Stomach smooth muscle (tissue), 2 donors: Measurements from ENCODE around the gene DDAH1.
"Not testable (repeated sequence)": the region's sequence is repeated elsewhere in the genome, so short reads cannot be mapped to it uniquely, and the experiment has no call there.

Experiments used
- H3K27ac ChIP-seq: one replicate; pipeline ENCODE4 v1.7.0; 2013; ENCODE audit warnings: mild to moderate bottlenecking, low read length, inconsistent platforms
- H3K27me3 ChIP-seq, 2 donors: one replicate each; pipeline ENCODE4 v1.7.0; 2013; ENCODE audit warnings: low read length in 2 of 2; ENCODE audit not compliant: insufficient read depth in 2 of 2, control insufficient read depth in 1 of 2
- H3K36me3 ChIP-seq, 2 donors: one replicate each; pipeline ENCODE4 v1.7.0; 2013; ENCODE audit warnings: low read length in 2 of 2; ENCODE audit not compliant: control insufficient read depth in 2 of 2, insufficient read depth in 2 of 2
- H3K4me1 ChIP-seq: one replicate; pipeline ENCODE4 v1.7.0; 2013; ENCODE audit warnings: low read length; ENCODE audit not compliant: control insufficient read depth, insufficient read depth
- H3K4me3 ChIP-seq, 2 donors: one replicate each; pipeline ENCODE4 v1.7.0; 2013; ENCODE audit warnings: low read length in 2 of 2
- H3K9ac ChIP-seq, 2 donors: one replicate each; pipeline ENCODE4 v1.7.0; 2013; ENCODE audit warnings: low read length in 2 of 2, mild to moderate bottlenecking in 1 of 2
- H3K9me3 ChIP-seq, 2 donors: one replicate each; pipeline ENCODE4 v1.7.0; 2013; ENCODE audit warnings: low read length in 2 of 2; ENCODE audit not compliant: control insufficient read depth in 2 of 2
- donor health status: healthy.
- donor health status: Pancreatic carcinoma.

DDAH1 gene

GRCh38 chr1:85465099-85465785 lies at the start of gene DDAH1:
TSS of gene DDAH1 (minus strand) at chr1:85465159. CDS start at chr1:85465045, 114 bp downstream.
- Histone ChIP-seq H3K9me3 (no peaks in the 10 kb centered on the region), H3K9ac (peak within 1 kb of the TSS; percentile 69 to 74), H3K4me3 (peak within 1 kb of the TSS; percentile 80 to 83), H3K27ac (peak within 1 kb of the TSS; percentile 46), H3K4me1 (peaks cover 9% of the 10 kb centered on the region), H3K27me3 (no peaks in the 10 kb centered on the region), H3K36me3 (no peaks in the 10 kb centered on the region)

GRCh38 chr1:85513998-85514397 lies 49.0 kb upstream of the DDAH1 start:
- not testable (repeated sequence) for H3K4me1 ChIP-seq, H3K27me3 ChIP-seq

GRCh38 chr1:85504417-85504816 lies 39.5 kb upstream of the DDAH1 start:
- H3K27me3 ChIP-seq = no peaks in the 10 kb centered on the region
- H3K36me3 ChIP-seq = no peaks in the 10 kb centered on the region
- H3K4me1 ChIP-seq = no peaks in the 10 kb centered on the region
- H3K9me3 ChIP-seq = no peaks in the 10 kb centered on the region
- H3K9ac ChIP-seq = no peak overlapping the region
- no peak overlapping the region for H3K27ac ChIP-seq
- no peak overlapping the region for H3K4me3 ChIP-seq

More at GRCh38 chr1:85513998-85514397, 49.0 kb upstream of the DDAH1 start:
- H3K27ac ChIP-seq, H3K9ac ChIP-seq, H3K36me3 ChIP-seq, H3K4me3 ChIP-seq, H3K9me3 ChIP-seq: not testable (repeated sequence)

- Histone ChIP-seq H3K4me1 (no peaks in the 10 kb centered on the region), H3K4me3 (no peak overlapping the region), H3K27ac (no peak overlapping the region), H3K9me3 (no peaks in the 10 kb centered on the region), H3K9ac (no peak overlapping the region), H3K36me3 (no peaks in the 10 kb centered on the region), H3K27me3 (no peaks in the 10 kb centered on the region)
Measured at GRCh38 chr1:85502625-85503083, 37.7 kb upstream of the DDAH1 start.

GRCh38 chr1:85502171-85502570 lies 37.2 kb upstream of the DDAH1 start:
- Histone ChIP-seq H3K27me3 (no peaks in the 10 kb centered on the region), H3K4me1 (no peaks in the 10 kb centered on the region), H3K4me3 (no peak overlapping the region), H3K36me3 (no peaks in the 10 kb centered on the region), H3K9me3 (no peaks in the 10 kb centered on the region), H3K9ac (no peak overlapping the region), H3K27ac (no peak overlapping the region)

- Histone ChIP-seq H3K9ac (no peak overlapping the region), H3K4me1 (no peaks in the 10 kb centered on the region), H3K27ac (no peak overlapping the region), H3K4me3 (no peak overlapping the region), H3K36me3 (no peaks in the 10 kb centered on the region), H3K9me3 (no peaks in the 10 kb centered on the region), H3K27me3 (no peaks in the 10 kb centered on the region)
Measured at GRCh38 chr1:85501355-85501898, 36.5 kb upstream of the DDAH1 start.

GRCh38 chr1:85496941-85497582 lies 32.1 kb upstream of the DDAH1 start:
- Histone ChIP-seq H3K27ac (no peak overlapping the region), H3K27me3 (no peaks in the 10 kb centered on the region), H3K4me3 (no peak overlapping the region), H3K36me3 (no peaks in the 10 kb centered on the region), H3K9ac (no peak overlapping the region), H3K4me1 (no peaks in the 10 kb centered on the region), H3K9me3 (no peaks in the 10 kb centered on the region)

- H3K9me3 ChIP-seq = no peaks in the 10 kb centered on the region
- peaks cover 0 to 4% of the 10 kb centered on the region in 2 donors for H3K36me3 ChIP-seq
- H3K9ac ChIP-seq = no peak overlapping the region
- H3K27me3 ChIP-seq = no peaks in the 10 kb centered on the region
- no peak overlapping the region for H3K27ac ChIP-seq
- no peaks in the 10 kb centered on the region for H3K4me1 ChIP-seq
- no peak overlapping the region for H3K4me3 ChIP-seq
Measured at GRCh38 chr1:85495556-85495955, 30.6 kb upstream of the DDAH1 start.

- Histone ChIP-seq H3K36me3 (peaks cover 0 to 4% of the 10 kb centered on the region in 2 donors), H3K9ac (no peak overlapping the region), H3K4me3 (no peak overlapping the region), H3K4me1 (no peaks in the 10 kb centered on the region), H3K27me3 (no peaks in the 10 kb centered on the region), H3K27ac (no peak overlapping the region), H3K9me3 (no peaks in the 10 kb centered on the region)
Measured at GRCh38 chr1:85494904-85495266, 29.9 kb upstream of the DDAH1 start.

GRCh38 chr1:85494074-85494903 lies 29.3 kb upstream of the DDAH1 start:
- peaks cover 0 to 4% of the 10 kb centered on the region in 2 donors for H3K36me3 ChIP-seq
- no peaks in the 10 kb centered on the region for H3K9me3 ChIP-seq
- H3K4me3 ChIP-seq = no peak overlapping the region
- no peaks in the 10 kb centered on the region for H3K27me3 ChIP-seq
- H3K27ac ChIP-seq = no peak overlapping the region
- no peak overlapping the region for H3K9ac ChIP-seq
- no peaks in the 10 kb centered on the region for H3K4me1 ChIP-seq
